Neural crest cell (in vitro differentiated cells): ENCODE data around the gene KTN1. TPM values are rescaled to one million over a fixed set of nuclear protein-coding genes. Genes with fewer than 3 reads are reported as not detected.
A peak's percentile ranks its signal among the peaks of the same experiment; 100 is the strongest.

ENCODE experiments used
- DNase-seq: peaks from one replicate; pipeline ENCODE4 v3.0.0; 2021; ENCODE audit warnings: low read depth, mixed read lengths, low spot score
- H3K27ac Mint-ChIP-seq: one replicate; pipeline ENCODE4 v1.8.0; 2021; ENCODE audit warnings: mild to moderate bottlenecking, mixed read lengths; ENCODE audit not compliant: unreplicated experiment
- H3K27me3 Mint-ChIP-seq: 2 replicates; pipeline ENCODE4 v1.8.0; 2021; ENCODE audit warnings: low read depth, mild to moderate bottlenecking, mixed read lengths
- H3K36me3 Mint-ChIP-seq: 2 replicates; pipeline ENCODE4 v1.8.0; 2021; ENCODE audit warnings: low read depth, mild to moderate bottlenecking, mixed read lengths
- H3K4me1 Mint-ChIP-seq: 2 replicates; pipeline ENCODE4 v1.8.0; 2021; ENCODE audit warnings: mixed read lengths
- H3K4me3 Mint-ChIP-seq: one replicate; pipeline ENCODE4 v1.8.0; 2021; ENCODE audit warnings: mild to moderate bottlenecking, mixed read lengths
- H3K9me3 Mint-ChIP-seq: 2 replicates; pipeline ENCODE4 v1.8.0; 2021; ENCODE audit warnings: mixed read lengths
- long read RNA-seq: library from polyadenylated mRNA; unstranded; transcript quantifications from one replicate; pipeline ENCODE4 v2.0.0, GENCODE V29; 2020
- total RNA-seq: library from RNA; stranded (reverse); gene quantifications from 2 replicates; pipeline ENCODE4 v1.2.1, GENCODE V29; 2021
- TF ChIP-seq, protein P1 (sequence below): fragments of 200-600 bp; sonication (generic); conservative IDR thresholded peaks from 2 replicates; pipeline ENCODE4 v1.5.0; 2021; ENCODE audit warnings: antibody characterized with exemption, mild to moderate bottlenecking

Gene KTN1, protein sequence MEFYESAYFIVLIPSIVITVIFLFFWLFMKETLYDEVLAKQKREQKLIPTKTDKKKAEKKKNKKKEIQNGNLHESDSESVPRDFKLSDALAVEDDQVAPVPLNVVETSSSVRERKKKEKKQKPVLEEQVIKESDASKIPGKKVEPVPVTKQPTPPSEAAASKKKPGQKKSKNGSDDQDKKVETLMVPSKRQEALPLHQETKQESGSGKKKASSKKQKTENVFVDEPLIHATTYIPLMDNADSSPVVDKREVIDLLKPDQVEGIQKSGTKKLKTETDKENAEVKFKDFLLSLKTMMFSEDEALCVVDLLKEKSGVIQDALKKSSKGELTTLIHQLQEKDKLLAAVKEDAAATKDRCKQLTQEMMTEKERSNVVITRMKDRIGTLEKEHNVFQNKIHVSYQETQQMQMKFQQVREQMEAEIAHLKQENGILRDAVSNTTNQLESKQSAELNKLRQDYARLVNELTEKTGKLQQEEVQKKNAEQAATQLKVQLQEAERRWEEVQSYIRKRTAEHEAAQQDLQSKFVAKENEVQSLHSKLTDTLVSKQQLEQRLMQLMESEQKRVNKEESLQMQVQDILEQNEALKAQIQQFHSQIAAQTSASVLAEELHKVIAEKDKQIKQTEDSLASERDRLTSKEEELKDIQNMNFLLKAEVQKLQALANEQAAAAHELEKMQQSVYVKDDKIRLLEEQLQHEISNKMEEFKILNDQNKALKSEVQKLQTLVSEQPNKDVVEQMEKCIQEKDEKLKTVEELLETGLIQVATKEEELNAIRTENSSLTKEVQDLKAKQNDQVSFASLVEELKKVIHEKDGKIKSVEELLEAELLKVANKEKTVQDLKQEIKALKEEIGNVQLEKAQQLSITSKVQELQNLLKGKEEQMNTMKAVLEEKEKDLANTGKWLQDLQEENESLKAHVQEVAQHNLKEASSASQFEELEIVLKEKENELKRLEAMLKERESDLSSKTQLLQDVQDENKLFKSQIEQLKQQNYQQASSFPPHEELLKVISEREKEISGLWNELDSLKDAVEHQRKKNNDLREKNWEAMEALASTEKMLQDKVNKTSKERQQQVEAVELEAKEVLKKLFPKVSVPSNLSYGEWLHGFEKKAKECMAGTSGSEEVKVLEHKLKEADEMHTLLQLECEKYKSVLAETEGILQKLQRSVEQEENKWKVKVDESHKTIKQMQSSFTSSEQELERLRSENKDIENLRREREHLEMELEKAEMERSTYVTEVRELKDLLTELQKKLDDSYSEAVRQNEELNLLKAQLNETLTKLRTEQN (N-terminal part only)
- total RNA-seq: 118 and 124 TPM in 2 replicates
- long read RNA-seq, partial matches to known transcripts: 35 of 40 reads
- long read RNA-seq, other reads (novel, unspliced or antisense): 5 of 40 reads

DNA sequence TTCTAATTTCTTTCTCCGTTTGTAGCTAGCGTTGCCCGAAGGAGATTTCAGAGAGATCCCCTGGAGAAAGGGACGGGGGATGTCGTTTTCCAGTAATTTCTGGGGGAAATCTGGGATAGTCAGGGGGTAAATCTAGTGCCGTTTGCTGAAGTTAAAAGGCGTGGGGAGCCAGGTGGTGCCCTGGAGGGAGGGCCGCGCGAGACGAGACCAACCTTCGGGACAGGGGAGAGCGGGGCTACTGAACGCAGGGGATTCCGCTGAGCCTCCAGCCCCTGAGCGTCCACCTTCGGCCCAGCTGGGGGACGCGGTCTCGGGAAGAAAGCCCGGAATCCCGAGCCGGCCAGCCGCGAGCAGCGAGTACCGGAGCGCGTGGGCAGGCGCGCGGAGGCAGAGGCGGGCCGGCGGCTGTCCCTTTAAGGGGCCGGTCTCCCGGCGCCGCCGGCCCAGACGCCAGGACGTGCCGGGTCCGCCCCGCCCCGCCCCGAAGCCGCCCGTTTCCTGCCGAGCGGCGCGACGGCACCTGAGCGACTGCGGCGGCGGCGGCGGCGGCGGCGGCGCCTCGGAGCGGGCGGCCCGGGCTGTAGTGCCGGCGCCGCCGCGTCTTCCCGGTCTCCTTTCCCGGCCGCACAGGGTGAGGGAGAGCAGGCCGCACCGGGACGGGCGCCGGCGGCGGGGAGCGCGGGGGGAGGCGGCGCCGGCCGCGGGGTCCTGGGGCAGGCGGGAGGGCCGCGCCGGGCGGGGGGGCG, at the start of gene KTN1:
KTN1 (plus strand) TSS at position 484 of the 746 bp plus-strand sequence. CDS start 31,842 bp downstream, outside the sequence.
- TF ChIP-seq, protein P1, sequence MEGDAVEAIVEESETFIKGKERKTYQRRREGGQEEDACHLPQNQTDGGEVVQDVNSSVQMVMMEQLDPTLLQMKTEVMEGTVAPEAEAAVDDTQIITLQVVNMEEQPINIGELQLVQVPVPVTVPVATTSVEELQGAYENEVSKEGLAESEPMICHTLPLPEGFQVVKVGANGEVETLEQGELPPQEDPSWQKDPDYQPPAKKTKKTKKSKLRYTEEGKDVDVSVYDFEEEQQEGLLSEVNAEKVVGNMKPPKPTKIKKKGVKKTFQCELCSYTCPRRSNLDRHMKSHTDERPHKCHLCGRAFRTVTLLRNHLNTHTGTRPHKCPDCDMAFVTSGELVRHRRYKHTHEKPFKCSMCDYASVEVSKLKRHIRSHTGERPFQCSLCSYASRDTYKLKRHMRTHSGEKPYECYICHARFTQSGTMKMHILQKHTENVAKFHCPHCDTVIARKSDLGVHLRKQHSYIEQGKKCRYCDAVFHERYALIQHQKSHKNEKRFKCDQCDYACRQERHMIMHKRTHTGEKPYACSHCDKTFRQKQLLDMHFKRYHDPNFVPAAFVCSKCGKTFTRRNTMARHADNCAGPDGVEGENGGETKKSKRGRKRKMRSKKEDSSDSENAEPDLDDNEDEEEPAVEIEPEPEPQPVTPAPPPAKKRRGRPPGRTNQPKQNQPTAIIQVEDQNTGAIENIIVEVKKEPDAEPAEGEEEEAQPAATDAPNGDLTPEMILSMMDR: no peak

DNA sequence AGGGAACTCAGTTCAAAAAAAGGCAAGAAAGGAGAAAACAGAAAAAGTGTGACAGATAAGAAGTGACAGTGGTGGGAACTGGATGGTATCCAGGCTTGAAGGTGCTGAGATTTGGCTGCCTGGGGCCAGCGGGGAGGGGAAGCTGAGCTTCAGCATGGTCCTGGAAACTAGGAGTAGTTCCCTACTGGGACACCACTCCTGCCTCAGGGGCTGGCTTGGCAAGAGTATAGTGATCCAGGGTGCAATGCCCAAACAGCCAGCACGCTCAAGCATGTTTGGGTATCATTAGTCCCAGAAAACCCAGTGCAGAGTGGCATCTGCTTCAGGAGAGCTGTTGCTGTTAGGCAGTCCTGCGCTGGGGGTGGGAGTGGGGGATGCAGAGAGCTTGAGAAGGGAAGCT, 49.5 kb upstream of the KTN1 start:
- Mint-ChIP-seq H3K27me3 (no peaks in the 10 kb centered on the region), H3K9me3 (no peaks in the 10 kb centered on the region), H3K27ac (no peak overlapping the region), H3K4me3 (no peak overlapping the region), H3K36me3 (no peaks in the 10 kb centered on the region), H3K4me1 (peaks cover 7% of the 10 kb centered on the region)
- no peak for DNase-seq
- TF ChIP-seq, protein P1: no peak

More for the DNA sequence above, at the start of gene KTN1:
- H3K4me1 Mint-ChIP-seq: peaks cover 27% of the 10 kb centered on the region
- DNase-seq: peak; percentile 61
- H3K36me3 Mint-ChIP-seq: no peaks in the 10 kb centered on the region
- no peaks in the 10 kb centered on the region for H3K27me3 Mint-ChIP-seq
- H3K4me3 Mint-ChIP-seq: peak within 1 kb of the TSS; percentile 98
- no peaks in the 10 kb centered on the region for H3K9me3 Mint-ChIP-seq
- peak within 1 kb of the TSS; percentile 94 for H3K27ac Mint-ChIP-seq

DNA sequence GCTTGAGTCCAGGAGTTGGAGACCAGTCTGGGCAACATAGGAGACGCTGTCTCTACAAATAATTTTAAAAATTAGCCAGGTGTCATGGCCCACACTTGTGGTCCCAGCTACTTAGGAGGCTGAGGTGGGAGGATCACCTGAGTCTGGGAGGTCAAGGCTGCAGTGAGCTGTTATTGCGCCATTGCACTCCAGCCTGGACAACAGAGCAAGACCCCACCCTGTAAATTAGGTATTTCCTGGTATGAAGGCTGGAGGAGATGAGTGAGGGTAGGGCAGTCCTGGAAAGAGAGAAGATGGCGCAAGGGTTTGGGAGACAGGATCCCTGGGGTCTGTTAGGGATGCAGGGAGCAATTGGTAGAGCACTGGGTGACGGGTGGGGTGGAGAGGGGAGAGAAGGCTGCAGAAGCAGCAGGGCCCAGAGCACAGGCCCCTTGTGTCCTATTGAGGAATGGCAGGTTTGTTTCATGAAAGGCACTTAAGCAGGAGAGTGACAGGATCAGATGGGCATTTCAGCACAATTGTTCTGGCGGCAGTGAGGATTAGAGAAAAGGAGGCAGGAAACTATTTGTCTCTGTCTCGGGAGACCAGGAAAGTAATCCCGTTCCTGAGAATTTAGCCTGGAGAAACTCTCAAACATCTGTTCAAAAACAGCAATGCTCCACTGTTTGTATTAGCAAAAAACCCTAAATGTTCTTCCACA, 47.2 kb upstream of the KTN1 start:
- H3K4me1 Mint-ChIP-seq: peaks cover 7% of the 10 kb centered on the region
- H3K9me3 Mint-ChIP-seq: peaks cover 5% of the 10 kb centered on the region
- no peaks in the 10 kb centered on the region for H3K36me3 Mint-ChIP-seq
- TF ChIP-seq, protein P1: peak; percentile 34
- no peak overlapping the region for H3K27ac Mint-ChIP-seq
- H3K27me3 Mint-ChIP-seq: no peaks in the 10 kb centered on the region
- H3K4me3 Mint-ChIP-seq: no peak overlapping the region
- no peak for DNase-seq

DNA sequence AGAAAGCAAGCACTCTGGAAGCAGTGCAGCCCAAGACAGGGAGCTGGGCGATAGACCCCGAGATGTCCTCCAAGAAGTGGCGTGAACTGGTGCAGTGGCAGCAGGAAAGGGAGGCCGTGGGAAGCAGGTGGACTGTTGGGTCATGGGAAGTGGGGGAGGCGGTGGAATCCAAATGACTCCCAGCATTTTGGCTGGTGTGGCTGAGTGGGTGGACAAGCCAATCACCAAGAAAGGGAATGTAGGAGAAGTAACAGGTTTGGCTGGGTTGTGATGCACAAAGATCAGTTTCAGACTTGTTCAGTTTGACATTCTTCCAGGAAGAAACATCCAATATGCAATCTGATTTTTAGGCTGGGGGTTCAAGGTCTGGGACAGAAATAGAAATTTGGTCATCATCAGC, 46.0 kb upstream of the KTN1 start:
- no peak overlapping the region for H3K4me3 Mint-ChIP-seq
- TF ChIP-seq, protein P1: no peak
- no peak overlapping the region for H3K27ac Mint-ChIP-seq

More for the DNA sequence above, 46.0 kb upstream of the KTN1 start:
- H3K27me3 Mint-ChIP-seq: no peaks in the 10 kb centered on the region
- DNase-seq: no peak
- H3K36me3 Mint-ChIP-seq: no peaks in the 10 kb centered on the region
- H3K4me1 Mint-ChIP-seq: peaks cover 7% of the 10 kb centered on the region
- H3K9me3 Mint-ChIP-seq: peaks cover 5% of the 10 kb centered on the region
